ENCODE data around the gene GPR78.

DNA sequence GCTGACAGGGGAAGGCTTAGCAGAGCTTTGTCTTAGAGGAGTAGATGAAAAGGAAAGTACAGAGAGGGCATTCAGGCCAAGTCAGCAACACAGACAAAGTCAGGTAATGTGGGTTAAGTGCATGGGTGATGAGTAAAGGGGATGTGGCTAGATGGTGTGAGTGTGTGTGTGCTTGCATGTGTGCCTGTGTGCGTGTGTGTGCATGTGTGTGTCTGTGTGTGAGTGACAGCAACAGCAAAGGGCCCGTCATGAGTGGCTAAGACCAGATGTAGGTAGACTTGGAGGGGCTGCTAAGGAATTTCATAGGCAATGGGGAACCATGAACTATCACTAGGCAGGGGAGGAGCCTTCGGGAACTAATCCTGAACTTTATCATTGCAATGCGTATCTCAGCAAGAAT lies 2.2 kb upstream of the GPR78 start:
- TF ChIP-seq GABPB1 (CRISPR knock-in tag; IDR thresholded peaks at IDR 0.05): no peak
- no peak for TF ChIP-seq CHD2 (IDR thresholded peaks at IDR 0.05; ENCODE audit: low read depth, low read length)
- no peak for TF ChIP-seq ZNF431 (CRISPR knock-in tag; IDR thresholded peaks at IDR 0.05; ENCODE audit: borderline replicate concordance, low read depth)
- TF ChIP-seq, protein P1, sequence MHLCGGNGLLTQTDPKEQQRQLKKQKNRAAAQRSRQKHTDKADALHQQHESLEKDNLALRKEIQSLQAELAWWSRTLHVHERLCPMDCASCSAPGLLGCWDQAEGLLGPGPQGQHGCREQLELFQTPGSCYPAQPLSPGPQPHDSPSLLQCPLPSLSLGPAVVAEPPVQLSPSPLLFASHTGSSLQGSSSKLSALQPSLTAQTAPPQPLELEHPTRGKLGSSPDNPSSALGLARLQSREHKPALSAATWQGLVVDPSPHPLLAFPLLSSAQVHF (CRISPR knock-in tag; IDR thresholded peaks at IDR 0.05): no peak
- TF ChIP-seq, protein P2, sequence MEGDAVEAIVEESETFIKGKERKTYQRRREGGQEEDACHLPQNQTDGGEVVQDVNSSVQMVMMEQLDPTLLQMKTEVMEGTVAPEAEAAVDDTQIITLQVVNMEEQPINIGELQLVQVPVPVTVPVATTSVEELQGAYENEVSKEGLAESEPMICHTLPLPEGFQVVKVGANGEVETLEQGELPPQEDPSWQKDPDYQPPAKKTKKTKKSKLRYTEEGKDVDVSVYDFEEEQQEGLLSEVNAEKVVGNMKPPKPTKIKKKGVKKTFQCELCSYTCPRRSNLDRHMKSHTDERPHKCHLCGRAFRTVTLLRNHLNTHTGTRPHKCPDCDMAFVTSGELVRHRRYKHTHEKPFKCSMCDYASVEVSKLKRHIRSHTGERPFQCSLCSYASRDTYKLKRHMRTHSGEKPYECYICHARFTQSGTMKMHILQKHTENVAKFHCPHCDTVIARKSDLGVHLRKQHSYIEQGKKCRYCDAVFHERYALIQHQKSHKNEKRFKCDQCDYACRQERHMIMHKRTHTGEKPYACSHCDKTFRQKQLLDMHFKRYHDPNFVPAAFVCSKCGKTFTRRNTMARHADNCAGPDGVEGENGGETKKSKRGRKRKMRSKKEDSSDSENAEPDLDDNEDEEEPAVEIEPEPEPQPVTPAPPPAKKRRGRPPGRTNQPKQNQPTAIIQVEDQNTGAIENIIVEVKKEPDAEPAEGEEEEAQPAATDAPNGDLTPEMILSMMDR (CRISPR knock-in tag; IDR thresholded peaks at IDR 0.05): no peak
- no peak for TF ChIP-seq NR3C1 (CRISPR knock-in tag; IDR thresholded peaks at IDR 0.05)
- no peak for TF ChIP-seq HDAC2 (CRISPR knock-in tag; IDR thresholded peaks at IDR 0.05)
- TF ChIP-seq SIX4 (CRISPR knock-in tag; IDR thresholded peaks at IDR 0.05): no peak
- no peak for TF ChIP-seq KAT2B (IDR thresholded peaks at IDR 0.05; ENCODE audit: borderline replicate concordance, low read depth, low read length)
- no peak for TF ChIP-seq FOXK2 (IDR thresholded peaks at IDR 0.05)
- TF ChIP-seq ZNF350 (CRISPR knock-in tag; IDR thresholded peaks at IDR 0.05; ENCODE audit: borderline replicate concordance, low read depth): no peak
- no peak for TF ChIP-seq JUND (CRISPR knock-in tag; IDR thresholded peaks at IDR 0.05)
